Endothelial cell of umbilical vein (primary cell): ENCODE results near the gene CBL. TPM values are rescaled to one million over a fixed set of nuclear protein-coding genes. Genes with fewer than 3 reads are reported as not detected.

Source experiments
- BruUV-seq: library from RNA; stranded (reverse); fragments of 400-500 nt; replicated peaks from 2 replicates; lab custom pipeline; 2021; lab: Mats Ljungman, UMichigan
- CTCF ChIA-PET: fragments of 300-600, 350-600 bp; sonication (Branson Sonifier 250); formaldehyde crosslinking; loops from one replicate; lab custom pipeline; 2021; ENCODE audit warnings: antibody characterized with exemption, inconsistent platforms; lab: Charles Lee
- POLR2A ChIA-PET: fragments of 300-600, 350-600 bp; sonication (Branson Sonifier 250); formaldehyde crosslinking; loops from one replicate; lab custom pipeline; 2021; ENCODE audit warnings: antibody characterized with exemption, inconsistent platforms; lab: Charles Lee
- DNase-seq: peaks from one replicate; pipeline ENCODE4 v3.0.0-alpha.2; 2011; ENCODE audit warnings: low read depth, low spot score
- FAIRE-seq: peaks from 2 replicates; lab custom pipeline; 2011; peaks lifted over from hg19 to GRCh38; lab: Jason Lieb, UNC
- H2AFZ ChIP-seq: 2 replicates; pipeline ENCODE4 v1.6.0; 2012; ENCODE audit warnings: low read depth, low read length, control low read depth, inconsistent platforms
- H3K27ac ChIP-seq: 2 replicates; pipeline ENCODE4 v1.5.1; 2011; ENCODE audit warnings: low read depth, mild to moderate bottlenecking, control low read depth, low read length, moderate library complexity; ENCODE audit not compliant: insufficient read depth
- H3K27me3 ChIP-seq, 2 experiments: 2 replicates each; pipeline versions ENCODE4 v1.6.0 to v1.6.1; 2011; ENCODE audit warnings: low read length in 2 of 2, mixed read lengths in 1 of 2; ENCODE audit not compliant: control insufficient read depth in 2 of 2, insufficient read depth in 2 of 2
- H3K36me3 ChIP-seq, 2 experiments: 2 replicates in 1 of 2; 3 replicates in 1 of 2; pipeline ENCODE4 v1.5.1; 2011; ENCODE audit warnings: low read length in 2 of 2, mild to moderate bottlenecking in 1 of 2, moderate library complexity in 1 of 2; ENCODE audit not compliant: control insufficient read depth in 2 of 2, insufficient read depth in 2 of 2; ENCODE audit errors: extremely low read depth in 1 of 2
- H3K4me1 ChIP-seq: 3 replicates; pipeline ENCODE4 v1.5.1; 2011; ENCODE audit warnings: mild to moderate bottlenecking, low read length; ENCODE audit not compliant: control insufficient read depth, insufficient read depth; ENCODE audit errors: extremely low read depth
- H3K4me2 ChIP-seq: 2 replicates; pipeline ENCODE4 v1.6.1; 2011; ENCODE audit warnings: low read length, control low read depth, mixed read lengths; ENCODE audit not compliant: insufficient read depth
- H3K4me3 ChIP-seq, 3 experiments: fragments of 200-600 bp in 1 of 3; sonication (generic), shearing (Covaris generic) in 1 of 3; replicated peaks in 1 of 3; 2 replicates each; pipeline ENCODE4 v1.5.1; 2011 to 2016; ENCODE audit warnings: control low read depth in 3 of 3, low read length in 3 of 3, mild to moderate bottlenecking in 2 of 3, inconsistent platforms in 1 of 3, low read depth in 1 of 3, moderate library complexity in 1 of 3; ENCODE audit not compliant: insufficient read depth in 1 of 3
- H3K79me2 ChIP-seq: 2 replicates; pipeline ENCODE4 v1.6.0; 2012; ENCODE audit warnings: low read length, inconsistent platforms; ENCODE audit not compliant: control insufficient read depth, insufficient read depth
- H3K9ac ChIP-seq: replicated peaks from 2 replicates; pipeline ENCODE3; 2011; ENCODE audit warnings: low read length, control low read depth; ENCODE audit not compliant: insufficient read depth; ENCODE audit errors: extremely low read depth
- H3K9me1 ChIP-seq: replicated peaks from 3 replicates; pipeline ENCODE4 v1.6.0; 2011; ENCODE audit warnings: mild to moderate bottlenecking, low read length; ENCODE audit not compliant: control insufficient read depth, insufficient read depth; ENCODE audit errors: extremely low read depth
- H3K9me3 ChIP-seq: replicated peaks from 2 replicates; pipeline ENCODE4 v1.5.1; 2012; ENCODE audit warnings: low read length, inconsistent platforms; ENCODE audit not compliant: control insufficient read depth, insufficient read depth
- H4K20me1 ChIP-seq: replicated peaks from 2 replicates; pipeline ENCODE3; 2011; ENCODE audit warnings: mild to moderate bottlenecking, low read length; ENCODE audit not compliant: control insufficient read depth, insufficient read depth; ENCODE audit errors: extremely low read depth
- EZH2 ChIP-seq: IDR thresholded peaks from 2 replicates; pipeline ENCODE4 v1.6.1; 2012; ENCODE audit warnings: borderline replicate concordance, low read depth, mild to moderate bottlenecking, moderate library complexity, low read length, inconsistent platforms; ENCODE audit not compliant: severe bottlenecking
- FOS ChIP-seq: IDR thresholded peaks from 2 replicates; pipeline ENCODE4 v1.6.1; 2011; ENCODE audit warnings: mild to moderate bottlenecking, low read length, moderate library complexity, borderline replicate concordance; ENCODE audit not compliant: insufficient read depth
- GATA2 ChIP-seq: IDR thresholded peaks from 2 replicates; pipeline ENCODE4 v1.7.0; 2011; ENCODE audit warnings: low read depth, mild to moderate bottlenecking, moderate library complexity, mixed read lengths, low read length; ENCODE audit not compliant: insufficient read length, insufficient read depth
- JUN ChIP-seq: IDR thresholded peaks from 2 replicates; pipeline ENCODE4 v1.6.1; 2011; ENCODE audit warnings: borderline replicate concordance, low read depth; ENCODE audit not compliant: insufficient read length, insufficient read depth
- MYC ChIP-seq: IDR thresholded peaks from one replicate; pipeline ENCODE4 v1.6.1; 2011; ENCODE audit warnings: mild to moderate bottlenecking, low read depth, low read length
- POLR2A ChIP-seq: IDR thresholded peaks from 2 replicates; pipeline ENCODE4 v1.6.1; 2012; ENCODE audit warnings: low read depth, mild to moderate bottlenecking, control low read depth, low read length
- POLR2AphosphoS5 ChIP-seq: IDR thresholded peaks from 2 replicates; pipeline ENCODE4 v1.6.1; 2012; ENCODE audit warnings: low read depth, mild to moderate bottlenecking, control low read depth, low read length, moderate library complexity; ENCODE audit not compliant: insufficient read depth
- dilution Hi-C: fragments of 300-500 bp; cut with MboI; formaldehyde crosslinking; loops from one replicate; pipeline ENCODE4 v1.15.0; 2019; ENCODE audit warnings: low sequenced_read_pairs; ENCODE audit not compliant: extremely low pct_ligation_motif_present
- intact Hi-C: fragments of 100-400 bp; cut with micrococcal nuclease; formaldehyde crosslinking; loops from one replicate; pipeline ENCODE4 v1.10.0; 2022
- polyA plus RNA-seq, 4 experiments: library from polyadenylated mRNA; depleted of rRNA in 3 of 4; stranded (reverse) in 3 of 4; unstranded in 1 of 4; fragments of >200 nt; gene quantifications; 2 replicates each; pipeline versions ENCODE4 v1.2.1 to v1.2.3, GENCODE V29; 2011 to 2012; ENCODE audit warnings: missing spikeins in 1 of 4
- total RNA-seq: library from RNA; stranded (reverse); gene quantifications from 2 replicates; pipeline ENCODE4 v1.2.3, GENCODE V29; 2021
- TF ChIP-seq, protein P1 (sequence below): IDR thresholded peaks from 2 replicates; pipeline ENCODE4 v1.6.1; 2011; ENCODE audit not compliant: insufficient read depth, insufficient read length
- TF ChIP-seq, protein P2 (sequence below), 2 donors: IDR thresholded peaks; 1 replicate in 1 of 2; 2 replicates in 1 of 2; pipeline ENCODE4 v1.5.1; 2011; ENCODE audit warnings: low read length in 2 of 2, mild to moderate bottlenecking in 2 of 2, moderate library complexity in 2 of 2, control low read depth in 1 of 2, inconsistent platforms in 1 of 2, low read depth in 1 of 2; ENCODE audit not compliant: insufficient read depth in 1 of 2; ENCODE audit errors: extremely low read depth in 1 of 2

Gene CBL
- total and polyA plus RNA-seq, 2 donors (not counting 3 experiments of a cell fraction or from before 2014, with no cell fraction given), result 15.5 to 41.5 TPM

DNA sequence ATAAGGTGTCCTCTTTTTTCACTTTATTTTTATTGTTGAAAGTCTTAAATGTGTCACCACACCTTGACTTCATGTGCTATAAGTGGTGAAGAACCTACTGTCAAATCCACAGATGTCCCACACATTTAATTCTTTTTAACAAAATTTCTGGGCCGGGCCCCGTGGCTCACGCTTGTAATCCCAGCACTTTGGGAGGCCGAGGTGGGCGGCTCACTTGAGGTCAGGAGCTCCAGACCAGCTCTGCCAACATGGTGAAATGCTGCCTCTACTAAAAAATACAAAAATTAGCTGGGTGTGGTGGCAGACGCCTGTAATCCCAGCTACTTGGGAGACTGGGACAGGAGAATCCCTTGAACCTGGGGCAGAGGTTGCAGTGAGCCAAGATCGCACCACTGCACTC, 3.0 kb downstream of the CBL start:
- ChIA-PET POLR2A (no interaction called here), CTCF (interaction anchor here (1.1 to 1.6 kb wide), 5 partner anchors 13 to 114 kb away, joined by 3 to 4 read pairs (median 4); no protein-coding TSS in a partner anchor)
- H2AFZ ChIP-seq, result no peak overlapping the region
- no TSS peak for BruUV-seq
- no peaks in the 10 kb centered on the region for H3K27me3 ChIP-seq
- intact Hi-C loops, result loop anchor here (5.0 kb wide), 1 partner anchor 163 kb away; no protein-coding TSS in a partner anchor
- dilution Hi-C loops, result no loop called here
- H3K4me1 ChIP-seq, result peaks cover 17% of the 10 kb centered on the region
- TF ChIP-seq, protein P1, sequence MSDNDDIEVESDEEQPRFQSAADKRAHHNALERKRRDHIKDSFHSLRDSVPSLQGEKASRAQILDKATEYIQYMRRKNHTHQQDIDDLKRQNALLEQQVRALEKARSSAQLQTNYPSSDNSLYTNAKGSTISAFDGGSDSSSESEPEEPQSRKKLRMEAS, result no peak
- no peak for TF ChIP-seq MYC
- peaks cover 6% of the 10 kb centered on the region for H4K20me1 ChIP-seq
- no peaks in the 10 kb centered on the region for H3K9me1 ChIP-seq
- peaks cover 70% of the 10 kb centered on the region for H3K79me2 ChIP-seq
- FAIRE-seq, result no peak
- H3K36me3 ChIP-seq, result no peaks in the 10 kb centered on the region
- H3K4me3 ChIP-seq, result no peak overlapping the region
- DNase-seq, result no peak
- no peak overlapping the region for H3K9ac ChIP-seq
- no peaks in the 10 kb centered on the region for H3K9me3 ChIP-seq
- H3K27ac ChIP-seq, result no peak overlapping the region
- H3K4me2 ChIP-seq, result no peak overlapping the region

DNA sequence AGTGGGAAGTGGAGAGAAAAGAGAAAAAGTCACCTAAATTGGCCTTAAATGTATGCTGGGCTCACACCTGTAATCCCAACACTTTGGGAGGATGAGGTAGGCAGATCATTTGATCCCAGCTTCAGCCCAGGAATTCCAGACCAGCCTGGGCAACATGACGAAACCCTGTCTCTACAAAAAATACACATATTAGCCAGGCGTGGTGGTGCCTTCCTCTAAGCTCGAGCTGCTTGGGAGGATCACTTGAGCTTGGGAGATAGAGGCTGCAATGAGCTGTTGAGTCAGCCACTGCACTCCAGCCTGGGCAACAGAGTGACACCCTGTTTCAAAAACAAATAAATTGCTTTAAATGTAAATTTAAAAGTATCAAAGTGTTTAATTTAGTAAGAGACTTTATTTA, 3.9 kb downstream of the CBL start:
- H2AFZ ChIP-seq, result no peak overlapping the region
- no peak overlapping the region for H3K4me2 ChIP-seq
- peaks cover 6% of the 10 kb centered on the region for H4K20me1 ChIP-seq
- no peaks in the 10 kb centered on the region for H3K9me1 ChIP-seq
- no peaks in the 10 kb centered on the region for H3K27me3 ChIP-seq
- CTCF ChIA-PET, result interaction anchor here (1.1 to 1.6 kb wide), 3 partner anchors 12 to 114 kb away, joined by 3 to 4 read pairs (median 4); no protein-coding TSS in a partner anchor
- intact Hi-C loops (no loop called here), dilution Hi-C loops (no loop called here)
- no peak overlapping the region for H3K27ac ChIP-seq
- H3K4me1 ChIP-seq, result peaks cover 16% of the 10 kb centered on the region
- no peaks in the 10 kb centered on the region for H3K36me3 ChIP-seq
- no peaks in the 10 kb centered on the region for H3K9me3 ChIP-seq
- POLR2A ChIA-PET, result interaction anchor here (0.6 kb wide), 2 partner anchors 23 to 57 kb away, joined by 3 read pairs; no protein-coding TSS in a partner anchor
- H3K9ac ChIP-seq, result no peak overlapping the region
- no peak overlapping the region for H3K4me3 ChIP-seq
- no TSS peak for BruUV-seq
- DNase-seq, result no peak
- H3K79me2 ChIP-seq, result peaks cover 79% of the 10 kb centered on the region
- no peak for TF ChIP-seq POLR2AphosphoS5
- no peak for TF ChIP-seq POLR2A
- no peak for TF ChIP-seq EZH2
- TF ChIP-seq JUN, result no peak
- no peak for TF ChIP-seq FOS
- TF ChIP-seq GATA2, result no peak
- TF ChIP-seq, protein P1, result no peak
- TF ChIP-seq, protein P2, sequence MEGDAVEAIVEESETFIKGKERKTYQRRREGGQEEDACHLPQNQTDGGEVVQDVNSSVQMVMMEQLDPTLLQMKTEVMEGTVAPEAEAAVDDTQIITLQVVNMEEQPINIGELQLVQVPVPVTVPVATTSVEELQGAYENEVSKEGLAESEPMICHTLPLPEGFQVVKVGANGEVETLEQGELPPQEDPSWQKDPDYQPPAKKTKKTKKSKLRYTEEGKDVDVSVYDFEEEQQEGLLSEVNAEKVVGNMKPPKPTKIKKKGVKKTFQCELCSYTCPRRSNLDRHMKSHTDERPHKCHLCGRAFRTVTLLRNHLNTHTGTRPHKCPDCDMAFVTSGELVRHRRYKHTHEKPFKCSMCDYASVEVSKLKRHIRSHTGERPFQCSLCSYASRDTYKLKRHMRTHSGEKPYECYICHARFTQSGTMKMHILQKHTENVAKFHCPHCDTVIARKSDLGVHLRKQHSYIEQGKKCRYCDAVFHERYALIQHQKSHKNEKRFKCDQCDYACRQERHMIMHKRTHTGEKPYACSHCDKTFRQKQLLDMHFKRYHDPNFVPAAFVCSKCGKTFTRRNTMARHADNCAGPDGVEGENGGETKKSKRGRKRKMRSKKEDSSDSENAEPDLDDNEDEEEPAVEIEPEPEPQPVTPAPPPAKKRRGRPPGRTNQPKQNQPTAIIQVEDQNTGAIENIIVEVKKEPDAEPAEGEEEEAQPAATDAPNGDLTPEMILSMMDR (IDR thresholded peaks at IDR 0.05; ENCODE audit: extremely low read depth in 1 of 2, insufficient read depth in 1 of 2, low read depth in 1 of 2, low read length in 2 of 2), result no peak
- no peak for TF ChIP-seq MYC
- FAIRE-seq, result no peak
